Tibial nerve (tissue), 4 donors: ENCODE results near the gene RAE1.

ENCODE experiments used
- EP300 ChIP-seq, 2 donors: sonication (generic); formaldehyde crosslinking; IDR thresholded peaks; one replicate each; pipeline ENCODE4 v1.6.1; 2017; ENCODE audit warnings: antibody characterized with exemption in 2 of 2, mild to moderate bottlenecking in 1 of 2
- POLR2A ChIP-seq, 2 donors: fragments of 450-650 bp; IDR thresholded peaks; one replicate each; pipeline ENCODE4 v1.6.1; 2017; ENCODE audit warnings: antibody characterized with exemption in 2 of 2, mild to moderate bottlenecking in 2 of 2, moderate library complexity in 2 of 2
- TF ChIP-seq, protein P1 (sequence below), 5 experiments: fragments of 200-600 bp in 3 of 5; fragments of 450-650 bp in 2 of 5; sonication (generic) in 3 of 5; IDR thresholded peaks; one replicate each; pipeline ENCODE4 v1.5.1; 2016 to 2019; ENCODE audit warnings: antibody characterized with exemption in 5 of 5, mild to moderate bottlenecking in 3 of 5, moderate library complexity in 2 of 5

DNA sequence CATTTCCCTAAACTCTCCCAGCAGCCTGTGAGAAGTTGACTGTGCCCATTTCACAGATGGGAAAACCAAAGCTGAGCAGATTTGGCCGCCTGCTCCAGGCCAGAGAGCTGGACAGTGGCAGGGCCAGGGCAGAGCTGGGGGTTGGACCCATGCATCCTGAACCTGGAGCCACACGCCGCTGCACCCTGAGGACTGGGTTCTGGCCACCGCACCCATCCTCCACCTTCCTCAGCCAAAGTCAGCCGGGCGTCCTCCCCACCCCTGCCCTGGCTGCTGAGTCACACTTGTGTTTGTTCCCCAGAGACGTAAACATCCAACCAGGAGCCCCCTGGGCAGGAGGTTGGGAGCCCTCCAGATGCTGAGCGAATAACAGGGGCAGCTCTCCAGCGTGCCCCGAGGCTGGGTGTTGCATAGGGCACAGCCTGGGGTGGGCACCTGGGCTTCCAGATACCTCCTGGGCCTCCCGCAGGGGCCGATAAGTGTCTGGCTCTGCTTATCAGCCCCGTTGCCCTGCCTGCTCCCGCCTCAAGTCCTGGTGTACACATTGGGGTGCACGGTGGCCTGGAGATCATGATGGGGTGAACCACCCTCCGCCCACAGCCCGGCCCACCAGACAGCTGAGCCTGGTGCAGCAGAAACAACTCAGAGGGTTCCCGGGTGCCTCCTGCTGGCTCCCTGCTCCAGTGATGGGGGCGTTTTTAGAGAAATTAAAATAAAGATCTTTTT is 64.0 kb downstream of the RAE1 start:
- TF ChIP-seq, protein P1, sequence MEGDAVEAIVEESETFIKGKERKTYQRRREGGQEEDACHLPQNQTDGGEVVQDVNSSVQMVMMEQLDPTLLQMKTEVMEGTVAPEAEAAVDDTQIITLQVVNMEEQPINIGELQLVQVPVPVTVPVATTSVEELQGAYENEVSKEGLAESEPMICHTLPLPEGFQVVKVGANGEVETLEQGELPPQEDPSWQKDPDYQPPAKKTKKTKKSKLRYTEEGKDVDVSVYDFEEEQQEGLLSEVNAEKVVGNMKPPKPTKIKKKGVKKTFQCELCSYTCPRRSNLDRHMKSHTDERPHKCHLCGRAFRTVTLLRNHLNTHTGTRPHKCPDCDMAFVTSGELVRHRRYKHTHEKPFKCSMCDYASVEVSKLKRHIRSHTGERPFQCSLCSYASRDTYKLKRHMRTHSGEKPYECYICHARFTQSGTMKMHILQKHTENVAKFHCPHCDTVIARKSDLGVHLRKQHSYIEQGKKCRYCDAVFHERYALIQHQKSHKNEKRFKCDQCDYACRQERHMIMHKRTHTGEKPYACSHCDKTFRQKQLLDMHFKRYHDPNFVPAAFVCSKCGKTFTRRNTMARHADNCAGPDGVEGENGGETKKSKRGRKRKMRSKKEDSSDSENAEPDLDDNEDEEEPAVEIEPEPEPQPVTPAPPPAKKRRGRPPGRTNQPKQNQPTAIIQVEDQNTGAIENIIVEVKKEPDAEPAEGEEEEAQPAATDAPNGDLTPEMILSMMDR (IDR thresholded peaks at IDR 0.05) = no peak
- TF ChIP-seq POLR2A (IDR thresholded peaks at IDR 0.05) (no peak), EP300 (IDR thresholded peaks at IDR 0.05) (no peak)
